Pancreas (tissue), 10 donors: ENCODE results near the gene DOC2A. TPM values are rescaled to one million over a fixed set of nuclear protein-coding genes. Genes with fewer than 3 reads are reported as not detected.
A peak's percentile ranks its signal among the peaks of the same experiment; 100 is the strongest.

Experiments used
- ATAC-seq, 4 donors: fragments of 200-7000 bp; cut with Tn5 transposase; one replicate each; pipeline versions ENCODE4 v1.8.0 to v1.9.1; 2020; ENCODE audit warnings: mild to moderate bottlenecking in 4 of 4, moderate library complexity in 4 of 4
- DNase-seq, 6 donors: peaks; one replicate each; pipeline ENCODE4 v3.0.0-alpha.2; 2020
- FAIRE-seq: peaks from 2 replicates; lab custom pipeline; 2012; peaks lifted over from hg19 to GRCh38; lab: Jason Lieb, UNC
- H3K27ac ChIP-seq, 4 donors: fragments of 200-600 bp; sonication (generic); 1 replicate in 3 of 4; 2 replicates in 1 of 4; pipeline versions ENCODE4 v1.5.0 to v1.8.0; 2020
- H3K27me3 ChIP-seq, 4 donors: fragments of 200-600 bp; one replicate each; pipeline ENCODE4 v1.8.0; 2021
- H3K36me3 ChIP-seq, 3 donors: fragments of 200-600 bp; sonication (generic) in 1 of 3; one replicate each; pipeline versions ENCODE4 v1.5.0 to v1.8.0; 2020 to 2021
- H3K4me1 ChIP-seq, 3 donors: fragments of 200-600 bp; one replicate each; pipeline ENCODE4 v1.8.0; 2021
- H3K4me3 ChIP-seq, 4 donors: fragments of 200-600 bp; sonication (generic) in 2 of 4; one replicate each; pipeline versions ENCODE4 v1.5.0 to v1.8.0; 2020 to 2021
- H3K9me3 ChIP-seq, 4 donors: fragments of 200-600 bp; one replicate each; pipeline ENCODE4 v1.8.0; 2021
- WGBS, 2 donors: extraction: QIAGEN DNeasy Blood & Tissue Kit; methylation state at CpG; one replicate each; pipeline ENCODE4 v1.1.7; 2013; 5-methylcytosine and 5-hydroxymethylcytosine counted together
- intact Hi-C, 3 donors: fragments of 100-400 bp; cut with DNase I; formaldehyde crosslinking; loops; one replicate each; pipeline versions ENCODE4 v1.11.1 to v1.14.2; 2022
- polyA plus RNA-seq, 2 donors: library from polyadenylated mRNA; stranded (reverse); fragments of 200-250 nt; gene quantifications; one replicate each; pipeline ENCODE4 v1.2.3, GENCODE V29; 2013
- total RNA-seq, 6 donors: library from RNA; stranded (reverse); fragmentation: NEBNext Ultra II Directional in 4 of 6; extraction: Animal tissue kit (Norgen Biotek cat#: 25700) in 4 of 6; gene quantifications; one replicate each; pipeline versions ENCODE4 v1.2.1 to v1.2.4, GENCODE V29; 2021 to 2023
- TF ChIP-seq, protein P1 (sequence below), 4 donors: fragments of 200-600 bp; sonication (generic) in 3 of 4; IDR thresholded peaks; one replicate each; pipeline versions ENCODE4 v1.5.0 to v1.8.0; 2021; ENCODE audit warnings: antibody characterized with exemption in 4 of 4
- donor health status: healthy with polysubstance abuse.
- donor health status: DM: no; HTN: no; CAD: no; lungs with moderate emphysema.
- donor health status: DM: no; HTN: no; CAD: no.
- donor health status: control.
- donor health status: control.
- donor health status: Bipolar disorder and iron deficiency.
- donor health status: DM: yes; HTN: yes; CAD: no.
- donor health status: DM: no; HTN: no; CAD: no.
- donor health status: DM: no; HTN: no; CAD: no.
- donor health status: DM: yes; HTN: yes; CAD: no.

The DOC2A gene
- total and polyA plus RNA-seq, 8 donors = 0.19 to 4.4 (median 0.47) TPM

DNA sequence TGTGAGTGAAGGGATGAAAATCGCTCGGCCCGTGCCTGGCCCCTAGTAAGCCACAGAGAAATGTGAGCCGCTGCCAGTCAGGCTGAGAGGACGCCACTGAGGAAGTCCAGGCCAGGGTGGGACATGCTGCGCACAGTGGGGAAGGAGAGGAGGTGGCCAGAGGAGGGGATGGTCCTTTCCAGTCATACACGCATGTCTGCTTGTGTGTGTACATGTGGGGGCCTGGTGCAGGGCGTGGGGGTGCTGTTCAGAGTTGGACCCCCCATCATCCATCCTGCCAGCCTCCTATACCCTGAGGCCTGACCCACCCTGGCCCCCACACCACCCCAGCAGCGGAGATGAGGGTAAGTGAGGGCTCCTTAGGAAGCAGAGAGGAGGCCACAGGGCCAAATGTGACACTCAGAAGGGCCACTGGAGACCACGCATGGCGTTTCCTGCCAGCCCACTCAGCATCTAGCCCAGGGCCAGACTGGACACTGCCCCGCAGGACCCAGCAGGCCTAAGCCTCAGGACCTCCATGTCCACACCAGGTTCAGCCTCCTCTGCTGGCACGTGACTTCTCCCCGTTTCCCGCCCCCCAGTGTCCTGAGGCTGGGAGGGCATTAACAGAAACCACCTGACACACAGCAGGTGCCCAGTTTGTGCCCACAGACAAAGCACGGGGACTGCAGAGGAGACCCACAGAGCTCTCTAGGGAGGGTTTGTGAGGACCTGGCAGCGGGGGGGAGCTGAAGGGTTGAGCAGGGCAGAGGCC lies 7.0 kb downstream of the DOC2A start:
- 86 to 91% methylated on average over 17 of the region's 17 CpGs for WGBS, 2 donors
- H3K36me3 ChIP-seq = no peaks in the 10 kb centered on the region
- H3K4me3 ChIP-seq = no peak overlapping the region
- H3K27me3 ChIP-seq = no peaks in the 10 kb centered on the region
- ATAC-seq (no peak), DNase-seq (peak in 1 of 6 donors; percentile 70), FAIRE-seq (no peak)
- no peaks in the 10 kb centered on the region for H3K9me3 ChIP-seq
- intact Hi-C loops = loop anchor here in 2 of 3 donors (10.0 kb wide), 2 partner anchors 139 to 309 kb away; partner anchors contain the start of gene CDIPT (in 1 of the 2)
- no peaks in the 10 kb centered on the region for H3K4me1 ChIP-seq
- TF ChIP-seq, protein P1, sequence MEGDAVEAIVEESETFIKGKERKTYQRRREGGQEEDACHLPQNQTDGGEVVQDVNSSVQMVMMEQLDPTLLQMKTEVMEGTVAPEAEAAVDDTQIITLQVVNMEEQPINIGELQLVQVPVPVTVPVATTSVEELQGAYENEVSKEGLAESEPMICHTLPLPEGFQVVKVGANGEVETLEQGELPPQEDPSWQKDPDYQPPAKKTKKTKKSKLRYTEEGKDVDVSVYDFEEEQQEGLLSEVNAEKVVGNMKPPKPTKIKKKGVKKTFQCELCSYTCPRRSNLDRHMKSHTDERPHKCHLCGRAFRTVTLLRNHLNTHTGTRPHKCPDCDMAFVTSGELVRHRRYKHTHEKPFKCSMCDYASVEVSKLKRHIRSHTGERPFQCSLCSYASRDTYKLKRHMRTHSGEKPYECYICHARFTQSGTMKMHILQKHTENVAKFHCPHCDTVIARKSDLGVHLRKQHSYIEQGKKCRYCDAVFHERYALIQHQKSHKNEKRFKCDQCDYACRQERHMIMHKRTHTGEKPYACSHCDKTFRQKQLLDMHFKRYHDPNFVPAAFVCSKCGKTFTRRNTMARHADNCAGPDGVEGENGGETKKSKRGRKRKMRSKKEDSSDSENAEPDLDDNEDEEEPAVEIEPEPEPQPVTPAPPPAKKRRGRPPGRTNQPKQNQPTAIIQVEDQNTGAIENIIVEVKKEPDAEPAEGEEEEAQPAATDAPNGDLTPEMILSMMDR (IDR thresholded peaks at IDR 0.05) = no peak
- H3K27ac ChIP-seq = no peak overlapping the region

DNA sequence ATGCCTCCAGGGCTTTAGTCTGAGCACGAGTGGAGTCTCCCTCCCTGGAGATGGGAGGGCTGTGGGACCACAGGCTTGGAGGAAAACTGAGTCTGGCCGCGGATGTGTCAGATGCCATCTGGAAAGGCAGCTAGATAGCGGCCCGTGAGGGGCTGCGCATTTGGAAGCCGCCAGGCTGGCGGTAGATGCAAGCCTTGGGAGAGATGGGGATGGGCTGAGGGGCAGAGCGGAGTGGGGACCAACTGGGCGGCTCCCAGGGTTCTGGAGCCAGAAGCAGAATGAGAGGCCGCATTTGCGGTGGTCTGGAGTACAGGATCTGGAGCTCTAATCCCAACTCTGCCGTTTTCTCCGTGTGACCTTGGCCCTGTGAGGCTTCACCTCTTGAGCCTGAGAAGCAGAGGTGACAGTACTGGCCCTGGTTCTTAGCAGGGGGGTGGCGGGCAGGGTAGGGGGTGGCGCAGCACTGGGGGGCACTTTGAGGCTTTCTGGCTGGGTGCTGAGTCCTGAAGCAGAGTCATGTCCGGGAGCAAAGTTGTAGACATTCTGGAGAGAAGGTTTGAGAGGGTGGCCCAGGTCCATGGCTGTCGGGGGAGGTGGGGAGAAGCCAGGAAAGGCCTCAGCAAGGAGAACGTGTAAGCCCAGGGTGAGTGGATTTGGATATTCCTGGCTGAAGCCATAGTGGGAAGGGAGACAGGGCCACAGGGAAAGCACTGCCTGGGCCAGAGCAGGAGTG lies 8.0 kb downstream of the DOC2A start:
- Histone ChIP-seq H3K27me3 (no peaks in the 10 kb centered on the region), H3K9me3 (no peaks in the 10 kb centered on the region), H3K4me3 (no peak overlapping the region), H3K27ac (no peak overlapping the region), H3K4me1 (no peaks in the 10 kb centered on the region), H3K36me3 (no peaks in the 10 kb centered on the region)
- TF ChIP-seq, protein P1 (IDR thresholded peaks at IDR 0.05) = no peak
- DNase-seq (peak in 1 of 6 donors; percentile 43), FAIRE-seq (no peak), ATAC-seq (no peak)
- WGBS, 2 donors = 83 to 86% methylated on average over 19 of the region's 19 CpGs
- intact Hi-C loops = loop anchor here in 2 of 3 donors (10.0 kb wide), 2 partner anchors 138 to 308 kb away; partner anchors contain the start of gene CDIPT (in 1 of the 2)

DNA sequence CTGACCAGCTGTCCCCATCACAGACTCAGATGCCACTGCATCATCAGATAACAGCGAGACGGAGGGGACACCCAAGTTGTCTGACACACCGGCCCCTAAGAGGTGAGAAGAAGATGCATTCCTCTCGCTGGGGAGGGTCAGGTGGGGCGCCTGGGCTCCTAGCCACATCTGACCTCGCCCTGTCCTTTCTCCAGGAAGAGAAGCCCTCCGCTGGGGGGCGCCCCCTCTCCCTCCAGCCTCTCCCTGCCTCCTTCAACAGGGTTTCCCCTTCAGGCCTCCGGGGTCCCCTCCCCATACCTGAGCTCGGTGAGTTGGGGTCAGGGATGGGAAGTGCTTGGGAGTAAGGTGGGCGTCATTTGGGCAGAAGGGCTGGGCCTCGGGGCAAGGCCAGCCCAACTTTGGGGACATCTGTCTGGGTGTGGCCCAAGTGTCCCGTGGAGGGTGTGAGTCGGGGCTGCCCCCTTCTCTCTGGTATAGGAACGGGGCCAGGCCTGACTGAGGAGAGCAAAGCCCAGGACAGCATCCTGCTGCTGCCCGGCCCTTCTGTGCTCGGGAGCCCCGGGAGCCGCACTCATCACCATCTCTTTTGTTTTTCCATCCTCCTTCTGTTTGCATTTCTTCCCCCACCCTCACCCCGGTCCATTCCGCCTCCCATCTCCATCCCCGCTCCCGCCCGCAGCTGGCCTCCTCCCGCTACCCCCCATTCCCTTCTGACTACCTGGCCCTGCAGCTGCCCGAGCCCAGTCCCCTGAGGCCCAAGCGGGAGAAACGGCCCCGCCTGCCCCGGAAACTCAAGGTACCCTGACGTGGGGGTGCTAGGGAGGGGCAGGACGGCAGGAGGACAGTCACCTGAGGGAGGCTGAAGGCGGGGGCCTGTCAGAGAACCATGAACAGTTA lies 9.8 kb downstream of the DOC2A start:
- 87 to 88% methylated on average over 33 of the region's 33 CpGs for WGBS, 2 donors
- no peak for FAIRE-seq

DNA sequence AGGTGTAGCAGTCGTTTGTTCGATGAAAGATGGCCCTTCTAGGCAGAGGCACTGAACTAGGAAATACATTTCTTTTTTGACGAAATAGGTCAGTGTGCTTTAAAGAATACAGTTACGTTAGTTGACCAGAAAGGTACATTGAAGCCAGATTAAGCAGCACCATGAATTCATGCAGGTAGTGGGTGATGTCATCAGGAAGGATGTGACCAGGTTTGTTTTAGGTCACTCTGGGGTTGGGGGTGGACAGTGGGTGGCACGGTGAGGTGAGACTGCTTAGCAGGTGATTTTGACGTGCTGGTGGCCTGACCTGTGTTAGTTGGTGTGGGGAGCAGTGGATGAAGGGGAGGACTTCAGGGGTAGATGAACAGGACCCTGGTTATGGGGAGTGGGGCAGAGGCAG lies 11.2 kb downstream of the DOC2A start:
- H3K4me1 ChIP-seq = peaks cover under 1 to 9% (median 4%) of the 10 kb centered on the region in 3 donors
- H3K27me3 ChIP-seq = no peaks in the 10 kb centered on the region
- H3K9me3 ChIP-seq = no peaks in the 10 kb centered on the region
- TF ChIP-seq, protein P1 (IDR thresholded peaks at IDR 0.05) = no peak
- peak in 1 of 6 donors; percentile 25 for DNase-seq
- no peak overlapping the region for H3K27ac ChIP-seq
- WGBS, 2 donors = 87 to 89% methylated on average over 6 of the region's 6 CpGs
- H3K4me3 ChIP-seq = no peak overlapping the region
- no peak for ATAC-seq
- intact Hi-C loops = loop anchor here in 2 of 3 donors (10.0 kb wide), 2 partner anchors 135 to 305 kb away; partner anchors contain the start of gene CDIPT (in 1 of the 2)
- no peak for FAIRE-seq
- H3K36me3 ChIP-seq = no peaks in the 10 kb centered on the region

More for the DNA sequence above, 9.8 kb downstream of the DOC2A start:
- TF ChIP-seq, protein P1 (IDR thresholded peaks at IDR 0.05) = no peak
- peak in 1 of 6 donors; percentile 64 for DNase-seq
- Histone ChIP-seq H3K4me1 (peaks cover 0 to 9% (median 4%) of the 10 kb centered on the region in 3 donors), H3K36me3 (no peaks in the 10 kb centered on the region), H3K4me3 (no peak overlapping the region), H3K27ac (no peak overlapping the region), H3K9me3 (no peaks in the 10 kb centered on the region), H3K27me3 (no peaks in the 10 kb centered on the region)
- no peak for ATAC-seq
- intact Hi-C loops = loop anchor here in 2 of 3 donors (10.0 kb wide), 2 partner anchors 136 to 306 kb away; partner anchors contain the start of gene CDIPT (in 1 of the 2)
